Measurements from ENCODE around the gene ANKRD52. TPM values are rescaled to one million over a fixed set of nuclear protein-coding genes. Genes with fewer than 3 reads are reported as not detected.

Gene ANKRD52
- polyA plus RNA-seq, 1 donor (not counting 4 experiments of a cell fraction or from before 2014, with no cell fraction given), result 14.0 TPM

DNA sequence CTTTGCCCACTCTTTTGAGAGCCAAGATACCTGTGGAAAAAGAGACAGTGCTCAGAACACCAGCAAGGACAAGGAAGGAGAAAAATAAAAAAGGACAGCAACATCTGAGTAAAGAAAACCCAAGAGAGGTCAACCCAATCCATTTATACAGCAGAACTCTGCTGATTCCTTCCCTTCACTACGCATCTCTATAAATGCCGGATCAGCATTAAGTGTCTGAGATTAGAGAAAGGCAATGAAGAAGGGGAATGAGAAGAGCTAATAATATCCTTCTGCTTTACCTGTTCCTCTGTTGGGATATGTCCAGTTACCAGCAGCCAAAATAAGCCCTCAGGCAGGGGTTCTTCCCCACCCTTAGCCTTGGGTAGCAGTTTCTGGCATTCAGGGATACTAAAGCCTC is 24.4 kb upstream of the ANKRD52 start:
- Histone ChIP-seq H3K4me2 (ENCODE audit: control insufficient read depth, extremely low read depth, insufficient read depth, low read depth, low read length) (no peak overlapping the region), H2AFZ (ENCODE audit: control insufficient read depth, low read length) (no peak overlapping the region), H3K27ac (ENCODE audit: control insufficient read depth, insufficient read depth, low read length) (no peak overlapping the region), H3K79me2 (ENCODE audit: control insufficient read depth, insufficient read depth, low read length) (peaks cover 3% of the 10 kb centered on the region), H3K9ac (ENCODE audit: control insufficient read depth, extremely low read depth, insufficient read depth, low read length) (no peak overlapping the region), H3K9me3 (ENCODE audit: control insufficient read depth, low read depth, low read length) (no peaks in the 10 kb centered on the region), H3K4me1 (ENCODE audit: control insufficient read depth, extremely low read depth, insufficient read depth, low read length) (no peaks in the 10 kb centered on the region), H3K36me3 (ENCODE audit: control insufficient read depth in 2 of 2, extremely low read depth in 1 of 2, insufficient read depth in 2 of 2, low read length in 2 of 2) (peaks cover 29 to 42% of the 10 kb centered on the region in 2 experiments), H3K9me1 (ENCODE audit: control insufficient read depth, extremely low read depth, insufficient read depth, low read length) (no peaks in the 10 kb centered on the region), H3K4me3 (ENCODE audit: control insufficient read depth in 2 of 3, extremely low read depth in 1 of 3, insufficient read depth in 2 of 3, low read depth in 1 of 3, low read length in 3 of 3) (no peak overlapping the region), H4K20me1 (ENCODE audit: control insufficient read depth, extremely low read depth, insufficient read depth, low read length) (no peaks in the 10 kb centered on the region), H3K27me3 (ENCODE audit: control insufficient read depth, extremely low read depth, insufficient read depth, low read length) (no peaks in the 10 kb centered on the region)
- dilution Hi-C loops (cut with MboI; ENCODE audit: extremely low pct_ligation_motif_present, low sequenced_read_pairs), result no loop called here
- TF ChIP-seq EZH2 (IDR thresholded peaks at IDR 0.05; ENCODE audit: low read length), result no peak
- TF ChIP-seq, protein P1, sequence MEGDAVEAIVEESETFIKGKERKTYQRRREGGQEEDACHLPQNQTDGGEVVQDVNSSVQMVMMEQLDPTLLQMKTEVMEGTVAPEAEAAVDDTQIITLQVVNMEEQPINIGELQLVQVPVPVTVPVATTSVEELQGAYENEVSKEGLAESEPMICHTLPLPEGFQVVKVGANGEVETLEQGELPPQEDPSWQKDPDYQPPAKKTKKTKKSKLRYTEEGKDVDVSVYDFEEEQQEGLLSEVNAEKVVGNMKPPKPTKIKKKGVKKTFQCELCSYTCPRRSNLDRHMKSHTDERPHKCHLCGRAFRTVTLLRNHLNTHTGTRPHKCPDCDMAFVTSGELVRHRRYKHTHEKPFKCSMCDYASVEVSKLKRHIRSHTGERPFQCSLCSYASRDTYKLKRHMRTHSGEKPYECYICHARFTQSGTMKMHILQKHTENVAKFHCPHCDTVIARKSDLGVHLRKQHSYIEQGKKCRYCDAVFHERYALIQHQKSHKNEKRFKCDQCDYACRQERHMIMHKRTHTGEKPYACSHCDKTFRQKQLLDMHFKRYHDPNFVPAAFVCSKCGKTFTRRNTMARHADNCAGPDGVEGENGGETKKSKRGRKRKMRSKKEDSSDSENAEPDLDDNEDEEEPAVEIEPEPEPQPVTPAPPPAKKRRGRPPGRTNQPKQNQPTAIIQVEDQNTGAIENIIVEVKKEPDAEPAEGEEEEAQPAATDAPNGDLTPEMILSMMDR (optimal IDR thresholded peaks at IDR 0.05 in 1 of 3, IDR thresholded peaks at IDR 0.05 in 1 of 3, conservative IDR thresholded peaks at IDR 0.05 in 1 of 3; ENCODE audit: extremely low read depth in 1 of 3, insufficient read depth in 2 of 3, low read length in 3 of 3), result no peak
- DNase-seq (ENCODE audit: low read depth, low spot score) (no peak), FAIRE-seq (no peak)

- Histone ChIP-seq H3K36me3 (ENCODE audit: control insufficient read depth in 2 of 2, extremely low read depth in 1 of 2, insufficient read depth in 2 of 2, low read length in 2 of 2) (peaks cover 29 to 45% of the 10 kb centered on the region in 2 experiments), H3K9me3 (ENCODE audit: control insufficient read depth, low read depth, low read length) (no peaks in the 10 kb centered on the region), H3K9me1 (ENCODE audit: control insufficient read depth, extremely low read depth, insufficient read depth, low read length) (no peaks in the 10 kb centered on the region), H3K27me3 (ENCODE audit: control insufficient read depth, extremely low read depth, insufficient read depth, low read length) (no peaks in the 10 kb centered on the region), H3K4me1 (ENCODE audit: control insufficient read depth, extremely low read depth, insufficient read depth, low read length) (no peaks in the 10 kb centered on the region), H3K27ac (ENCODE audit: control insufficient read depth, insufficient read depth, low read length) (no peak overlapping the region), H3K9ac (ENCODE audit: control insufficient read depth, extremely low read depth, insufficient read depth, low read length) (no peak overlapping the region), H2AFZ (ENCODE audit: control insufficient read depth, low read length) (no peak overlapping the region), H3K4me3 (ENCODE audit: control insufficient read depth in 2 of 3, extremely low read depth in 1 of 3, insufficient read depth in 2 of 3, low read depth in 1 of 3, low read length in 3 of 3) (no peak overlapping the region), H3K79me2 (ENCODE audit: control insufficient read depth, insufficient read depth, low read length) (peaks cover 3% of the 10 kb centered on the region), H4K20me1 (ENCODE audit: control insufficient read depth, extremely low read depth, insufficient read depth, low read length) (no peaks in the 10 kb centered on the region), H3K4me2 (ENCODE audit: control insufficient read depth, extremely low read depth, insufficient read depth, low read depth, low read length) (no peak overlapping the region)
- FAIRE-seq (no peak), DNase-seq (ENCODE audit: low read depth, low spot score) (no peak)
- dilution Hi-C loops (cut with MboI; ENCODE audit: extremely low pct_ligation_motif_present, low sequenced_read_pairs), result no loop called here
- TF ChIP-seq, protein P1 (optimal IDR thresholded peaks at IDR 0.05 in 1 of 3, IDR thresholded peaks at IDR 0.05 in 1 of 3, conservative IDR thresholded peaks at IDR 0.05 in 1 of 3; ENCODE audit: extremely low read depth in 1 of 3, insufficient read depth in 2 of 3, low read length in 3 of 3), result no peak
- no peak for TF ChIP-seq EZH2 (IDR thresholded peaks at IDR 0.05; ENCODE audit: low read length)
These were observed 23.8 kb upstream of the ANKRD52 start for GRCh38 chr12:56282030-56282429.
